Umbilical cord (tissue), 2 donors: ENCODE data around the gene DUSP28. TPM values are rescaled to one million over a fixed set of nuclear protein-coding genes. Genes with fewer than 3 reads are reported as not detected.
"Not testable (repeated sequence)": the region's sequence is repeated elsewhere in the genome, so short reads cannot be mapped to it uniquely, and the experiment has no call there.

Source experiments
- DNase-seq: peaks from one replicate; pipeline ENCODE4 v3.0.0-alpha.2; 2015; ENCODE audit warnings: low spot score
- total RNA-seq: library from RNA; depleted of rRNA; stranded (reverse); fragments of >200 nt; gene quantifications from one replicate; pipeline ENCODE4 v1.2.3, GENCODE V29; 2014; ENCODE audit warnings: low replicate concordance; ENCODE audit not compliant: insufficient read depth

Gene DUSP28
- total RNA-seq, 1 donor from 2014 or later = 2.2 TPM

GRCh38 chr2:240560480-240561324 lies 545 bp downstream of the DUSP28 start:
- DNase-seq = peak; percentile 99

GRCh38 chr2:240561325-240561971 lies 1.3 kb downstream of the DUSP28 start:
- peak; percentile 63 for DNase-seq

- not testable (repeated sequence) for DNase-seq
Measured at GRCh38 chr2:240563231-240563630, 3.1 kb downstream of the DUSP28 start.

- no peak for DNase-seq
Measured at GRCh38 chr2:240563951-240564560, 3.9 kb downstream of the DUSP28 start.

GRCh38 chr2:240564561-240565332 lies 4.6 kb downstream of the DUSP28 start:
- no peak for DNase-seq

GRCh38 chr2:240565333-240566202 lies 5.4 kb downstream of the DUSP28 start:
- DNase-seq = peak; percentile 91

- peak; percentile 94 for DNase-seq
Measured at GRCh38 chr2:240566203-240567136, 6.3 kb downstream of the DUSP28 start.

GRCh38 chr2:240567137-240567871 lies 7.1 kb downstream of the DUSP28 start:
- no peak for DNase-seq

- peak; percentile 19 for DNase-seq
Measured at GRCh38 chr2:240567872-240568677, 7.9 kb downstream of the DUSP28 start, which contains the start of gene RNPEPL1. Gene RNPEPL1 (plus strand): TSS chr2:240568484. CDS start chr2:240568587, 103 bp downstream.

GRCh38 chr2:240568678-240569522 lies 8.7 kb downstream of the DUSP28 start:
- peak; percentile 59 for DNase-seq

GRCh38 chr2:240569523-240569997 lies 9.4 kb downstream of the DUSP28 start:
- no peak for DNase-seq

- no peak for DNase-seq
Measured at GRCh38 chr2:240569998-240570530, 9.9 kb downstream of the DUSP28 start.

GRCh38 chr2:240570531-240571313 lies 10.6 kb downstream of the DUSP28 start:
- DNase-seq = no peak

GRCh38 chr2:240571314-240571973 lies 11.3 kb downstream of the DUSP28 start:
- no peak for DNase-seq
